ENCODE results near the gene BUB1. TPM values are rescaled to one million over a fixed set of nuclear protein-coding genes. Genes with fewer than 3 reads are reported as not detected.

Gene BUB1
- total RNA-seq, 1 experiment from 2014 or later, result 80.2 TPM

- TF ChIP-seq CTCF (IDR thresholded peaks at IDR 0.05 in 2 of 3, conservative IDR thresholded peaks at IDR 0.05 in 1 of 3; ENCODE audit: borderline replicate concordance in 1 of 3, insufficient read depth in 1 of 3, low read depth in 2 of 3, low read length in 2 of 3) (no peak), EGR1 (IDR thresholded peaks at IDR 0.05; ENCODE audit: low read depth) (no peak), ATF3 (IDR thresholded peaks at IDR 0.05) (no peak), SIN3A (IDR thresholded peaks at IDR 0.05; ENCODE audit: low read depth) (no peak), EZH2 (IDR thresholded peaks at IDR 0.05) (no peak), RAD21 (IDR thresholded peaks at IDR 0.05; ENCODE audit: low read depth) (no peak), MAX (IDR thresholded peaks at IDR 0.05) (no peak), POLR2AphosphoS5 (IDR thresholded peaks at IDR 0.05; ENCODE audit: low read depth, low read length) (no peak), ZBTB33 (IDR thresholded peaks at IDR 0.05; ENCODE audit: extremely low read depth, insufficient replicate concordance, low read length) (no peak), CBX3 (IDR thresholded peaks at IDR 0.05; ENCODE audit: low read depth) (no peak), TCF7L2 (IDR thresholded peaks at IDR 0.05; ENCODE audit: borderline replicate concordance, extremely low read depth, insufficient read depth, insufficient read length) (no peak)
Observed at GRCh38 chr2:110712737-110713136, 34.9 kb upstream of the BUB1 start (continued).
